Lung (tissue), 12 donors: ENCODE results near the gene SEC24C. TPM values are rescaled to one million over a fixed set of nuclear protein-coding genes. Genes with fewer than 3 reads are reported as not detected.
"Not testable (repeated sequence)": the region's sequence is repeated elsewhere in the genome, so short reads cannot be mapped to it uniquely, and the experiment has no call there.

Experiments used
- ATAC-seq: fragments of 200-7000 bp; cut with Tn5 transposase; one replicate; pipeline ENCODE4 v1.9.1; 2020; ENCODE audit warnings: moderate number of reproducible peaks; ENCODE audit not compliant: insufficient read depth, low FRiP score
- DNase-seq, 3 donors: peaks; one replicate each; pipeline ENCODE4 v3.0.0-alpha.2; 2013 to 2017
- H3K27ac ChIP-seq, 2 donors: one replicate each; pipeline ENCODE4 v1.5.1; 2013; ENCODE audit warnings: mild to moderate bottlenecking in 2 of 2, moderate library complexity in 2 of 2, control low read depth in 1 of 2, inconsistent platforms in 1 of 2, low read depth in 1 of 2, low read length in 1 of 2
- H3K27me3 ChIP-seq, 3 donors: one replicate each; pipeline ENCODE4 v1.5.1; 2013; ENCODE audit warnings: low read length in 2 of 3; ENCODE audit not compliant: control insufficient read depth in 3 of 3, insufficient read depth in 3 of 3
- H3K36me3 ChIP-seq, 4 donors: one replicate each; pipeline ENCODE4 v1.5.1; 2013; ENCODE audit warnings: low read length in 4 of 4, mild to moderate bottlenecking in 1 of 4, moderate library complexity in 1 of 4; ENCODE audit not compliant: control insufficient read depth in 4 of 4, insufficient read depth in 4 of 4
- H3K4me1 ChIP-seq, 5 donors: one replicate each; pipeline ENCODE4 v1.5.1; 2013; ENCODE audit warnings: low read length in 5 of 5, mild to moderate bottlenecking in 2 of 5, moderate library complexity in 1 of 5; ENCODE audit not compliant: control insufficient read depth in 5 of 5, insufficient read depth in 5 of 5
- H3K4me3 ChIP-seq: one replicate; pipeline ENCODE4 v1.5.1; 2013; ENCODE audit warnings: mild to moderate bottlenecking, control low read depth, moderate library complexity
- H3K9ac ChIP-seq, 2 donors: one replicate each; pipeline ENCODE4 v1.5.1; 2013; ENCODE audit warnings: low read length in 2 of 2, control low read depth in 1 of 2; ENCODE audit not compliant: insufficient read depth in 1 of 2
- H3K9me3 ChIP-seq, 4 donors: one replicate each; pipeline ENCODE4 v1.5.1; 2013; ENCODE audit warnings: low read length in 3 of 4, mild to moderate bottlenecking in 1 of 4, moderate library complexity in 1 of 4; ENCODE audit not compliant: control insufficient read depth in 4 of 4, insufficient read depth in 3 of 4
- CTCF ChIP-seq: IDR thresholded peaks from 2 replicates; pipeline ENCODE4 v1.5.1; 2012; ENCODE audit warnings: mild to moderate bottlenecking; ENCODE audit errors: control extremely low read depth, extremely low read depth
- WGBS, 2 donors: extraction: QIAGEN DNeasy Blood & Tissue Kit; methylation state at CpG; one replicate each; pipeline ENCODE4 v1.1.7; 2013; 5-methylcytosine and 5-hydroxymethylcytosine counted together
- polyA plus RNA-seq, 2 donors: library from polyadenylated mRNA; stranded (reverse); fragments of 200-250 nt; gene quantifications; one replicate each; pipeline ENCODE4 v1.2.1, GENCODE V29; 2013
- total RNA-seq, 2 donors: library from RNA; depleted of rRNA in 1 of 2; stranded (reverse); fragments of >200 nt in 1 of 2; gene quantifications; one replicate each; pipeline ENCODE4 v1.2.1, GENCODE V29; 2014 to 2021
- donor health status: control.
- donor health status: control.
- donor health status: Bipolar disorder and iron deficiency.
- donor health status: healthy.
- donor health status: DM: yes; HTN: yes; CAD: no.

The SEC24C gene
- total and polyA plus RNA-seq, 4 donors: 42.3 to 77.4 (median 57.4) TPM

GRCh38 chr10:73785721-73786511, 41.7 kb downstream of the SEC24C start:
- Histone ChIP-seq H3K27me3 (no peaks in the 10 kb centered on the region), H3K27ac (peak overlapping the region; percentile 74 to 89), H3K4me3 (peak overlapping the region; percentile 80), H3K9ac (peak overlapping the region; percentile 63 to 76), H3K9me3 (no peaks in the 10 kb centered on the region), H3K4me1 (peaks cover under 1 to 29% (median 14%) of the 10 kb centered on the region in 5 donors), H3K36me3 (peaks cover 2 to 20% (median 16%) of the 10 kb centered on the region in 4 donors)
- ATAC-seq (peak; percentile 22), DNase-seq (peak; percentile 33 to 52 (median 48))
- no peak for TF ChIP-seq CTCF
- 0 to 1% methylated on average over 53 to 54 of the region's 54 CpGs for WGBS, 2 donors

GRCh38 chr10:73786512-73786885, 42.3 kb downstream of the SEC24C start:
- H3K27ac ChIP-seq: peak overlapping the region in 1 of 2 donors; percentile 10
- H3K4me3 ChIP-seq: peak overlapping the region; percentile 80
- peak overlapping the region; percentile 63 to 76 for H3K9ac ChIP-seq
- peaks cover 0 to 25% (median 9%) of the 10 kb centered on the region in 5 donors for H3K4me1 ChIP-seq
- 1 to 3% methylated on average over 2 of the region's 2 CpGs for WGBS, 2 donors
- TF ChIP-seq CTCF: no peak
- DNase-seq (no peak), ATAC-seq (no peak)
- H3K27me3 ChIP-seq: no peaks in the 10 kb centered on the region
- H3K9me3 ChIP-seq: no peaks in the 10 kb centered on the region
- peaks cover 7 to 26% (median 19%) of the 10 kb centered on the region in 4 donors for H3K36me3 ChIP-seq

GRCh38 chr10:73787031-73787800, 43.0 kb downstream of the SEC24C start:
- not testable (repeated sequence) for DNase-seq, H3K27ac ChIP-seq, H3K27me3 ChIP-seq, ATAC-seq, H3K4me3 ChIP-seq, H3K9ac ChIP-seq, H3K9me3 ChIP-seq
- 90 to 91% methylated on average over 21 of the region's 21 CpGs for WGBS, 2 donors
- Histone ChIP-seq H3K4me1 (peaks cover 0 to 25% (median 9%) of the 10 kb centered on the region in 5 donors), H3K36me3 (peaks cover 12 to 33% (median 19%) of the 10 kb centered on the region in 4 donors)
